ENCODE results near the gene PFKFB2.
"Not testable (repeated sequence)": the region's sequence is repeated elsewhere in the genome, so short reads cannot be mapped to it uniquely, and the experiment has no call there.

PFKFB2 gene

DNA sequence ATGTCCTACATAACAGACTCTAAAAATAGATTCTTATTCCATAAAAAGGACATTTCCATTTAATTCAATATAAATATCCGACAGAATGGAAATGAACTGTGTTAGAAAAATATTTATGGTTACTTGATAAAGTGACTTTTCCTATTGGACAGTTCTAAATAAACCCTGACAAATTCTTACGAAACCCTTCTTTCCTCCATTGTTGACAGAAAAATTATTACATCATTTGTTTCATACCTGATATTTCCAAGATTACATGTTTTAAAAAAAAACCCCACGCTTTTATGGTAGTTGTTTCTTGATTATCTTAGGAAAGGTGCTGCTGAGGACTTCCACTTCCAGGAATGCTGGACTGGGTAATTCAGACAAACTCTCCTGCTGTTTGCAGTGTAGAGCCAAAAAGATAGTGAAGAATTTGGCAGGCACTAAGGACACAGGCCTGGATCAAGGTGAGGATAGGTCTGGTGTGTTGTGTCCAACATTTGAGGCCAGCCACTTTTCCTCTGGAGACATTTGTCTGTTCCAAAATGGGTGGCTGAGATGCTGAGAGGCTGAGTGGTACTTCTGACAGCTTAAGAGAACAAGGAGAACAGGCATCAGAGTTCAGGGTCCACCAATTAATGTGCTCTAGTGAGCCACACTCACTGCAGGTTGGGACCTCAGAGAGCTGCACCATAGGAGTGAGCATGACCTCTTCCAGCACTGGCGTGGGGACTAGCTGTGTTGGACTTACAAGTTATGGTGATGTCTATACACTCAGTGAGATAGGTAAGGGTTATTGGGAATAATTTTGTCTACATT is 13.5 kb upstream of the PFKFB2 start:
- no peak for DNase-seq (ENCODE audit: low read depth)

DNA sequence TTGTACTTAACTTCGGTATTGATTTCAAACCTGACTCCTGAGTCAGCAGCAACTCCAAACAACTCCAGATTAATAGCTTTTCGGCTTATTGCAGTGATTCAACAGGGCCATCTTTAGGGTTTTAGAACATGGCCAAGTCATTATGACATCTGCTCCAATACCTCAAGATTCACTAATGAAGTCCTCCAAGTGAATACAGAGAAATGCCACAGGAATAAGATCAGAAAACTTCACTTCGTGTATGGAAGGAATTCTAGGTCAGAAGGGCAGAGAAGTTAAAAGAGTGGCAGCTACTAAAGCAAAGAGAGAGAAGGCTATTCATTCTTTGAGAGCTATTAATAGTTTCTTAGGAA is 12.9 kb upstream of the PFKFB2 start:
- no peak for DNase-seq (ENCODE audit: low read depth)

DNA sequence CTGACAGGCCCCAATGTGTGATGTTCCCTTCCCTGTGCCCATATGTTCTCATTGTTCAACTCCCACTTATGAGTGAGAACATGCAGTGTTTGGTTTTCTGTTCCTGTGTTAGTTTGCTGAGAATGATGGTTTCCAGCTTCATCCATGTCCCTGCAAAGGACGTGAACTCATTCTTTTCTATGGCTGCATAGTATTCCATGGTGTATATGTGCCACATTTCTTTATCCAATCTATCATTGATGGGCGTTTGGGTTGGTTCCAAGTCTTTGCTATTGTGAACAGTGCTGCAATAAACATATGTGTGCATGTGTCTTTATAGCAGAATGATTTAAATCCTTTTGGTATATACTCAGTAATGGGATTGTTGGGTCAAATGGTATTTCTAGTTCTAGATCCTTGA is 11.7 kb upstream of the PFKFB2 start:
- not testable (repeated sequence) for DNase-seq (ENCODE audit: low read depth)

DNA sequence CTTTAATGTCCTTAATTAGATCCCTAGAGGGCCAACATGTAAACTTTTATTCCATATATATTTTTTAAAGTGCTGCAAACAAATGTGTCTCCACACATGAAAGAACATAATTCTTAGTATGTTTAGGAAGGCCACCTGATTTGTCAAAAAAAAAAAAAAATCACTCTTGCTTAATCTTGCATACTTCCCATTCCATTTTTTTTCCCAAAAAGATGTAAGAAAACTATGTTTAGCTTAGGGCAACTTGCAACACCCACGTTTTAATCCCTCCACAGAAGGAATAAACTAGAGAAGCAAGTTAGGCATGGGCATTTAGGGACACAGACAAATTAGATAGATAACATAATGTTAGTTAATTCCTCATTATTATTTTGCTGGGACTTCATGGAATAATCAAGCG is 7.6 kb upstream of the PFKFB2 start:
- no peak for DNase-seq (ENCODE audit: low read depth)

DNA sequence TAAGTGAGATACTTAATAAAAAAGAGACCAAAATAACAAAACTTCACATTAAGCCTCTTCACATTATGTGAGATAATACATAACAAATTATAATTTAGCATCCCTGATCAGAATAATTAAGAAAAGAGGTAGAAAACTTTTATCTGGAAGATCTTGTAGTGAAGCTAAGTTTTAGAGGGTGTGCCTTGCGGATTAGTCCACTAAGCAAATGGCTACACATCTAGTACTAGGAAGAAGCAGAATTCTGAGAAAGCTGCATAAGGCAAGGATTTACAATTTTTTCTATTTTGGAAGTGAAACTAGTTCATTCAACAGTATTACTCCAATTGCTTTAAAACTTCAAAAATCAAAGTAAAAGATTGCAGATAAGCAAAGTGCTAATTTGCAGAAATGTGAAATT is 5.6 kb upstream of the PFKFB2 start:
- no peak for DNase-seq (ENCODE audit: low read depth)

DNA sequence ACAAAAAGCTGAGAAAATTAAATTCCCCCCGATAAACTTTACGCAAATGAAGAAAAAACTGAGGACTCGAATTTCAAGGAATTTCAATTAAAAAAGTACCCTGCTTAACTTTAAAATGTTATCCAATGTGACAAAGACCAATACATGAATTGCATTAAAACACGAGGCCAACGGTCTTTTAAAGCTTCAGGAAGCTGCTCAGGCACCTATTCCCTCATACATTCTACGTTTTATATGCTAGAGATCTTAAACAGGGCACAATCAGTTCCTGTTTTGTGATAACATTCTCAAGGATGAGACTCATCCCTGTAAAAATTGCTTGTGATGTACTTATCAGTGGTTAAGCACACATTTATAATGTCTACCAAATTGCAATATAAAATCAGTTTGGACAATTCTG is 5.0 kb upstream of the PFKFB2 start:
- no peak for DNase-seq (ENCODE audit: low read depth)

DNA sequence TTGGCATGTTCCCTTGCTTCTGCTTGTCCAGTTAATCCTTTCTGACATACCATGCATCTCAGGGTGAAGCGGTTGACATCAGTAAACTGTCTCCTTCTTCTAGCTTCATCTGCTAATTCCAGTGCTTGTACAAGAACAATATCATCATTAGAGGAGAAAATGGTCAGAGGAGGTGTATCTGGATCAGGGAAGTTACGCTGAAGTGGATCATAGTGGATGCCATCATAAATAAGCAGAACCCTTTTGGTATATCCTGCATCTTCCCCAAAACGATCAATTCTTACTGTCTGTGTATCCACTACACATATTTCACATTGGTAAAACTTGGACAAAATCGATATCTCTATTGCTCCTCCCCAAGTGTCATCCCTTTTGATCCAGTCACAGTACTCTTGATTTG is 4.0 kb upstream of the PFKFB2 start:
- no peak for DNase-seq (ENCODE audit: low read depth)

DNA sequence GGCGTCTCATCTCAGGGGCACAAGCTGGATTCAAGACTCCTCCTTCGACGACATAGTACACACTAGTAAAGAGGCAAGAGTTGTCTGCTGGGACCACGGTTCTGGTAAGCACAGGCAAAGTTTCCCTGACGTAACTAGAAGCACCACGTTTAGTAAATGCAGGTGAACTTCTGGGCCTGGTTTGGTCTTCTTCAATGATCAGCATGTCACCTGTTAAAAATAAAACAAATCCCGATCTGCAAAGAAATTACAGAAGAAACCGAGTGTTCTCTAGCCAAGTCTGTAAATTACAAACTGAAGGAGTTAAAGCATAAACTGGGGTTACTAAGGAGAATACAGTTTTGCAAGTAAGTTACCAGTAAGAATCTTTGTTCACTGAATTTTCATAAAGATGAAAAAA is 3.6 kb upstream of the PFKFB2 start:
- no peak for DNase-seq (ENCODE audit: low read depth)

DNA sequence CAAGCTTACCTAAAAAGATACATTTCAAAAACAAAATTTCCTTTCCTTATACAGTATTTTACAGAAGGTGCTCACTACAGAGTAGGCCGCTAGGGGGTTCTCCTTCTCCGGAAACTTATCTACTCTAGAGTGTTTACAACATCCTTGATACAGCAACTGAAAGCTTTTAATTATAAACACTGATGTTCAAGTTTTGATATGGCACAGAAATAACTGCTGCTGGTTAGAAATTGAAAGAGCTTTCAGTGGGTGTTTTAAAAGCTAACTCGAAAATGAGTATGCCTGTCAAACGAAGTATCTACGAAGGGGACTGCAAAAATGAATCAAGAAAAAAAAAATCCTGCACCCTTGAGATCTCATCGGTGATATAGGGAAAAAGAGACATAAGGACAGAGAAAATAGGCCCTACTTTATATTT is 3.1 kb upstream of the PFKFB2 start:
- no peak for DNase-seq (ENCODE audit: low read depth)

DNA sequence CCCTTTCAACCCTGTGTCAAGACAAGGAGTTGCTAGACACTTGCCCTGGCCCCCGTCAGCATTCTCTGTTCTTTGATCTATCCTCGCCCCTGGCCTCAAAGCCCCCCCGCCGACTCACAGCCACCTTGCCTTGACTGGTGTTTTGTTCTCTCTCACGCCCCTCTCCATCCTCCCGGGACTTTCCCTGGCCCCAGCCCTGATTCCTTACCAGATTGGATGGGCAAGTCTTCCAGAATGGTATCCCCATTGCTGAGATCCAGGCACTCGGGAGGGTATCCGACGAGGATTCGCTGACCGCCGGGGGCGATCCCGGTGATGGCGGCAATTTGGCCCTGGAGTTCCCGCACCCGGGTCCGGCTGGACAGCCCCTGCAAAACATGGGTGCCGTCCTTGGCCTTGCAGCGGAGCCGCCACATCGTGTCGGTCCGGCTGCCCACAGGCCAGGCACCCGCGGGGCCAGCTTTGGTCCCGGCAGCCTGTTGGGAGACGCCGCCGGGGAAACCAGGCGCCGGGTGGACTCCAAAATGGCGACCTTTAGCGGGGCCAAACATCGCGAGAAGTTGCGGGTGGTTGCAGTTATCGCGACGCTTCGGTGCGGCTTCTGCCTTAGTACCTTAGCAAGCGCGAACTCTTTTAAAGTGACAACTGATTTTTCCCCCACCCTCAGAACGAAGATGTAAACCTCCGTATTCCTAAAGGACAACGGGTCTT is 2.4 kb upstream of the PFKFB2 start:
- peak; percentile 72 for DNase-seq (ENCODE audit: low read depth)

DNA sequence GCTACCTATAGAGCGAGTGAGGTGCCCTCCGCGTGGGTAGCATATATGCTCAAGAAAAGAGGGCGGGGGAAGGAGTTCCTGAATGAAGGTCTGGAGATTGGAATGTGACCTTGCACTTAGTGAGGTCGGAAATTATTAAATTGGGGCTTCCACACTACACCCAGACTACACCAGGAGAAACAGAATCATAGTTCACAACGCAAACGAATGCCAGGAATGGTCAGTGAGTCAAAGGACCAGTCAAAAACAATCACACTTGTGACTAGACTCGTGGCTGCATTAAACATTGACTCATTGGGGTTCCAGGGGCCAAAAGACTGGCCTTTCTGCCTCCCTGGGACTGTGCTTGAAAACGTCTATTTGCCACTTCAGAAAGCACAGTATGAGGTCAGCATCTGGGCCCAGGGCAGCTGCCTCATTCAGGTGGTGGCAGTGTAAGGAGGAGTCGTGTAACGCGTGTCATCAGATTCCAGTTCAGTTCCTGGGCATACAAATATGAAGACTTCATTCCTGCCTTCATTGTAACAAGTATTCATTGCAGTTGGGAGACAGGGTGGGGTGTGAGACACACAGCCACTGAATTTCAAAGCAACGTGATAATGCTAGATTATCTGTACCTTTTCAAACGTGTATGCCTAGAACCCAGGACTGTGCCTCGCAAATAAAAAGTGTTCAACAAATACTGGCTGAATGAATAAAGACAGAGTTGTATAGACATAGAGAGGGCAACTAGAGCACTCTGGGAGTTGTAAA is 1.7 kb upstream of the PFKFB2 start, which contains the start of gene YOD1:
YOD1 (minus strand) TSS at position 18 of the 753 bp plus-strand sequence. CDS start 178 bp downstream, outside the sequence.
- no peak for DNase-seq (ENCODE audit: low read depth)

DNA sequence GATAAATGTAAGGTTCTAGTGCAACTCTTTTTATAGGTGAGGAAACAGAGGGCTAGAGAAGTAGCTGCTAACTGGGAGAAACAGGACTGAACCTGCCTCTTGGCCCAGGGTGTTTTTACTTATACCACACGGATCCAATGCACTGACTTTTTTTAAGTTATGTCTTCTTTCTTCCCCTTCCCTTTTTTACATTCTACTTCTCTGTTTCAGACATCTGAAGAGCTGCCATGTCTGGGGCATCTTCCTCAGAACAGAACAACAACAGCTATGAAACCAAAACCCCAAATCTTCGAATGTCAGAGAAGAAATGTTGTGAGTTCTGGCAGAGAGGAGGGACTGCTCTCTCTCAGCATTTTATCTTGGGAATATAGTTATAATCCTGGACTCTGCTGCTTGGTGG is 1.4 kb downstream of the PFKFB2 start:
- DNase-seq (ENCODE audit: low read depth) = no peak

DNA sequence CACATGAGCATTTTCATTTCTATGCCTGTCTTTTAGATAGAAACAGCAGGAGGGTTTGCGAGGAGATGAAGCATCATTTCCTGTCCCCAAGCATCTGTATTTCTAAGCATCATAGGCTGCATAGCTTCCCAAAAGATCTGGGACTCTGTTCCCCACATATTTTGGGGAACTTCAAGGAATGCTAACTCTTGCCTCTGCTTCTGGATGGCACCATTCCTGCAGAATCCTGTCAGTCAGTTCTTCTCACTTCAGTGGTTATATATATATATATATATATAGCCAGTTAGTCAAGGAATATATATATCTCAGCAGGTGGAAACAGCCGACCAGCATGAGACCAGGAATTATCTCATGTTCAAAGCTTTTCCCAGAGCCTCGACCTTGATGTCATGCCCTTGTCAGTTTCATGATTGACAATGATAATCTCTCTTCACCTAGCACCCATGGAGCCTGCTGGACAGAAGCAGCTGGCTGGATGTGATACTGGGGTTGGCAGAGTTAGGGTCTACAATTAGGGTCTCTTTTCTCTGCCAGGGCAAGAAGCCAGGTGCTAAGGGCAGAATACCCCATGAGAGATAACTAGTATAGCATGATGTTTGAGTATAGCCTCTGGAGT is 2.4 kb downstream of the PFKFB2 start:
- DNase-seq (ENCODE audit: low read depth) = no peak

DNA sequence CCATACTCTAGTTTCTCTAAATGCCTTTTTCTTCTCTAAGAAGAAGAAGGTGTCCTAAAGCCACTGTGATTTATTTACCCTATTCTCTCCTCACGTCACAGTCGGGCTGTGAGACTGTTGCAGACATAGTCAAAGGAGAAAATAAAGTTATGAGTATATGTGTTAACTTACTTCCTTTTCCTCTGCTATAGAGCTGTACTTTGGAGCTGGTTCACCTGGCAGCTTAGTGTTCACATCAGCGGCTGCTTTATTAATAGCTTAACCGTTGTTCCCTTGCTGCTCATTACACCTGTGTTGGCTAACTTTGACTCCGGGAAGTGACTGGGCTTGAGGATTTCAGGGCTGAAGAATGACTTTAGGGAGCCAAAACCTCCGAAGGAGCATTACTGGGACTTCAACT is 3.6 kb downstream of the PFKFB2 start:
- DNase-seq (ENCODE audit: low read depth) = no peak

DNA sequence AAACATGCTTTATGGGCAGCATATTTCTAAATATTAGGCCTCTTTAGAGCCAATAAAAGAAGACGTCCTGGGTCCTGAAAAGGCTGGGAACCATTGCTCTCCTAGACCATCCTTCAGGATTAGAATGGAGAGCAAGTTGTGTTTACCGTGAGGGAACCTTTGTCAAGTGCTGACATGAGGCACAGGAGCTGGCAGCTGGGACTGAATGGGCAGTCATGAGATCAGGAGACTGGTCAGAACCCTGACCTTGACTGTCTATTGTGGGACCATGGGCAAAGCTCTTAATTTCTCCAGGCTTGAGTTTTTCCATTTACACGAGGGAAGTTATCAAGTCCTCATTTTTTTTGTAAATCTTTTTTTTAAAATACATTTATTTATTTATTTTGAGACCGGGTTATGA is 5.2 kb downstream of the PFKFB2 start:
- DNase-seq (ENCODE audit: low read depth) = no peak

DNA sequence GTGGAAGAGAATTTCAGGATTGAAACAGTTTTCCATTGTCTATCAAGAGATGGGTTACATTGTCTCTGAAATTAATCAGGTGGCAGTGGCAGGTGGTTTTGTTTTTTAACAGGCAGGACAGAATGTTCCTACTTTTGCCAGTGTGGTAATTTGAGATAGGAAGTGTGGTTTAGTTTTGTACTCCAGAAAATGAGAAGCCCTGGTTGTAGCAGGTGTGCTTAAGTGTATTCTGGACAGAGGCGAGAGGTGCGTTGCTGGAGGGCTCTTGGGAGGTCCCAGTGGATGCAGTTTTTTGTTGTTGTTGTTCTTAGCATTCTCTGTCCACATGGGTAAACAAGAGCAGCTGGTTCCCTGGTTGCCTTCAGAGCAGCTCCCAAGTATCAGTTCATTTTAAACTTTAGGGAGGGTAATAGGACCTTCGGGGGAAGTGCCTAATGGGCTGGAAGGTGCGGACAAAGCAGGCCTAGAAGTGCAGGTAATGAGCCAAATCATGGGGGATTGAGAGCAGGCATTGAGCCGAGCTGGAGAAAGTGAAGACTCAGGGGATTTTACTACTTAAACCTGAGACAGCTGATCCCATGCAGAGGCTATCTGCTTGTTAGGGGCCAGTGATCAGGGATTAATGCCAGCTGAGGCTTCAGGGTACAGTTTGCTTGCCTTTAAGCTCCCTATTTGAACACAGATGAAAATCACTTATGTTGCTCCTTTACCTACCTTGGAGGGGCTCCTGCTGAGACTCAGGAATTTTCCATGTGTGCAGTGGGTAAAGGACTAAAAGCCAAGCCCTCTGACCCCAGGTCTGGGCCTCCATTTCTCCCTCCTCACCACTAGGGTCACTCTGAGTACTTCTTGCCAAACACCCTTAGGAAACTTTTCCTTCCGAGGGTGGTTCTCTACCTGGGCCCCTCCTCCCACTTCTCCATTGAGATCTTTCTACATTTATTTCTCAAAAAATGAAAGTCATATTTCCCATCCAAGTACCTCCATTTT is 6.1 kb downstream of the PFKFB2 start:
- DNase-seq (ENCODE audit: low read depth) = no peak

DNA sequence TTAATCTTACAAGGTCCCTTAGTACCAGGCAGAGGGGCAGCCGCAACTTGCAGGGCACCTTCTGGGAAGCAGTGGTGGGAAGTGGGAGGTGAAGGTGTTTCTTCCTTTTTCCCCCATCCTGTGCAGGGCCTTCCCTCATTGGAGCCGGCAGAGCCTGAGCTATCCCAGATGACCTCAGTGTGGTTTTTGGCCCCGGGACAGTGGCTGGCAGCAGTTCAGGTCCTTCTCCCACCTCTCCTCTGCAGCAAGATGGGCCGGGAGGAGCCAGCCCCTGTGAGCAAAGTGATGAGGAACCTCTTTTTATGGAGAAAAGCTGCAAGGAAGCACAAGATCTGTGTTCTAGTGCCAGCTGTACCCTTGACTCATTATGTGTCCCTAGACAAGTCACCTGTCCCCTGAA is 6.8 kb downstream of the PFKFB2 start:
- DNase-seq (ENCODE audit: low read depth) = no peak

DNA sequence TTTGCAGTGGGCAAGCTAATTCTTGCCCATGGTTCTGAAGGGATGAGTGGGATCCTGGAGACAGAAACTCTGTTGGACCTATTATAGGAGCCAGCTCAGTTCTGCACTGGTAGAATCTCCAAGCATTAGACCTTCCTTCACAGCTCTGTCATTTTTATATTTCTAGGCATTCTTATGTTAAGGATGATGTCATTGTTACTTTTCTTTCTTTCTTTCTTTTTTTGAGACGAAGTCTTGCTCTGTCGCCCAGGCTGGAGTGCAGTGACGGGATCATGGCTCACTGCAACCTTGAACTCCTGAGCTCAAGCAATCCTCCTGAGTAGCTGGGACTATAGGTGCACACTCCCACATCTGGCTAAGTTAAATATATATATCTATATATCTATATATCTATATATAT is 7.5 kb downstream of the PFKFB2 start:
- no peak for DNase-seq (ENCODE audit: low read depth)

DNA sequence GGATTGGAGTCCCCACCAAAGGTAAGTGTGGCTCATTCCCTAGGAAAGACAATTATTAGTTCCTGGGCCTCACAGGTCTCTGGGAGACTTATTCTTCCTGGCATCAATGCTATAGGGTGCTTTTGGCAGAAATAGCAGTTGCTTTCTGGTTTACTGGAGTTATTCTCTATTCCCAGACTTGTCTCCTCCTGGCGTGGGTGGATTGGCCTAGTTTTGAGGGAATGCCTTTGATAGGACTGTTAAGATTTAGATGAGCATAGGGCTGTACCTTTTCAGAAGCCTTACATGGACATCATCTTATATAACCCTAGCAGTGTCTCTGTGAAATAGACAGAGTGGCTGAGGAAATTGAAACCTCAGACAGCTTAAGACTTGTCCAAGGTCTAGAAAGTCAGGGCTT is 9.0 kb downstream of the PFKFB2 start:
- no peak for DNase-seq (ENCODE audit: low read depth)

DNA sequence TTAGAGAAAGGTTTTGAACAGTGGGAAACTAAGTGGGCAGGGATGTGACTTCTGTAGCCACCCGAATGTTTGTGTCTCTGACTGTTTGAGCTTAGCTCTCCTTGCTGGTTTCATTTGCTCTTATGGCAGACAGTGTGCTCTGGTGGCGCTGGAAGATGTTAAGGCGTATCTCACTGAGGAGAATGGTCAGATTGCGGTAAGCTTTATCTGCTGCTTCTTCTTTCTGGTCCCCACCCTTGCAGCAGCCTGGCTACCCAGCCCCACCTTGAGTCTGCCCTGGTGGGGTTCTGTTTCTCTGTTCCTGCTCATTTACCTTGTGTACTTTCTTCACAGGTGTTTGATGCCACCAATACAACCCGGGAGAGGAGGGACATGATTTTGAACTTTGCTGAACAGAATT is 9.9 kb downstream of the PFKFB2 start:
- no peak for DNase-seq (ENCODE audit: low read depth)

DNA sequence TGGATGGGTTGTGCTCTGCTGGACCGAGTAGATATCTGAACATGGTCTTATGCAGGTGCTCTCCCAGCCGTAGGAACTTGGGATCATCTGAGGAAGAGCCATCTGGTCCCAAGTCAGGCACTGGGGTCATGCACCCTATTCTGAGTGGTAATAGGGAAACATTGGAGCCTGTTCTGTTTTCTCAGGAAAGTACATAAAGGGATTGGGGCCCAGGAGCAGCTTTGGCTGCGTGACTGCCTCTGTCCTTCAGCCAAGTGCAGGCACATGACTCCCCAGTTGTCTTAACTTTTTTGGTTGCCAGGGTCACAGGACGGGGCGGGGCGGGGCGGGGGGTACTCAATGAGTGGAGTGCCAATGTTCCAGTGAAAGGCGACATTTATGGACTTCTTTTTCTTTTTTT is 11.5 kb downstream of the PFKFB2 start:
- no peak for DNase-seq (ENCODE audit: low read depth)
